Esophagus muscularis mucosa (tissue), 4 donors: ENCODE results near the gene DDX41. TPM values are rescaled to one million over a fixed set of nuclear protein-coding genes. Genes with fewer than 3 reads are reported as not detected.

Source experiments
- DNase-seq: peaks from one replicate; pipeline ENCODE4 v3.0.0-alpha.2; 2017; ENCODE audit errors: extremely low spot score
- H3K27ac ChIP-seq, 4 donors: fragments of 200-600 bp; sonication (generic); replicated peaks in 1 of 4; 1 replicate in 3 of 4; 2 replicates in 1 of 4; pipeline ENCODE4 v1.5.1; 2016 to 2019; ENCODE audit warnings: mild to moderate bottlenecking in 1 of 4
- H3K27me3 ChIP-seq, 4 donors: fragments of 200-600 bp; sonication (generic); one replicate each; pipeline versions ENCODE4 v1.5.1 to v1.6.0; 2016 to 2019
- H3K36me3 ChIP-seq, 4 donors: fragments of 200-600 bp; sonication (generic); one replicate each; pipeline ENCODE4 v1.5.1; 2016 to 2019
- H3K4me1 ChIP-seq, 4 donors: fragments of 200-600 bp; sonication (generic); one replicate each; pipeline ENCODE4 v1.5.1; 2016 to 2019
- H3K4me3 ChIP-seq, 4 donors: fragments of 200-600 bp; sonication (generic); 1 replicate in 2 of 4; 2 replicates in 2 of 4; pipeline ENCODE4 v1.5.1; 2016 to 2019; ENCODE audit warnings: mild to moderate bottlenecking in 4 of 4, moderate library complexity in 1 of 4
- H3K9me3 ChIP-seq, 4 donors: fragments of 200-600 bp; sonication (generic); 1 replicate in 3 of 4; 2 replicates in 1 of 4; pipeline ENCODE4 v1.5.1; 2016 to 2019
- EP300 ChIP-seq: sonication (generic); formaldehyde crosslinking; IDR thresholded peaks from one replicate; pipeline ENCODE4 v1.6.1; 2017; ENCODE audit warnings: antibody characterized with exemption
- POLR2A ChIP-seq: fragments of 450-650 bp; IDR thresholded peaks from one replicate; pipeline ENCODE4 v1.6.1; 2017; ENCODE audit warnings: antibody characterized with exemption, moderate library complexity, mild to moderate bottlenecking, low read depth
- POLR2AphosphoS5 ChIP-seq, 2 donors: sonication (generic); formaldehyde crosslinking; IDR thresholded peaks; one replicate each; pipeline ENCODE4 v1.6.1; 2017; ENCODE audit warnings: antibody characterized with exemption in 2 of 2
- WGBS: methylation state at CpG from one replicate; pipeline ENCODE4 v1.1.5; 2018; 5-methylcytosine and 5-hydroxymethylcytosine counted together
- intact Hi-C: fragments of 100-400 bp; cut with DNase I; formaldehyde crosslinking; loops from one replicate; pipeline ENCODE4 v1.15.1; 2023
- total RNA-seq, 4 donors: library from RNA; depleted of rRNA; stranded (reverse); fragments of >200 nt; gene quantifications; one replicate each; pipeline versions ENCODE4 v1.1.0 to v1.2.1, GENCODE V29; 2016
- TF ChIP-seq, protein P1 (sequence below), 3 experiments: fragments of 200-600 bp in 2 of 3; fragments of 450-650 bp in 1 of 3; sonication (generic) in 2 of 3; IDR thresholded peaks; one replicate each; pipeline ENCODE4 v1.5.1; 2017 to 2019; ENCODE audit warnings: antibody characterized with exemption in 3 of 3, mild to moderate bottlenecking in 2 of 3, moderate library complexity in 1 of 3

DDX41 gene
- total RNA-seq, 4 donors from 2014 or later = 58.1 to 92.1 (median 66.0) TPM

DNA sequence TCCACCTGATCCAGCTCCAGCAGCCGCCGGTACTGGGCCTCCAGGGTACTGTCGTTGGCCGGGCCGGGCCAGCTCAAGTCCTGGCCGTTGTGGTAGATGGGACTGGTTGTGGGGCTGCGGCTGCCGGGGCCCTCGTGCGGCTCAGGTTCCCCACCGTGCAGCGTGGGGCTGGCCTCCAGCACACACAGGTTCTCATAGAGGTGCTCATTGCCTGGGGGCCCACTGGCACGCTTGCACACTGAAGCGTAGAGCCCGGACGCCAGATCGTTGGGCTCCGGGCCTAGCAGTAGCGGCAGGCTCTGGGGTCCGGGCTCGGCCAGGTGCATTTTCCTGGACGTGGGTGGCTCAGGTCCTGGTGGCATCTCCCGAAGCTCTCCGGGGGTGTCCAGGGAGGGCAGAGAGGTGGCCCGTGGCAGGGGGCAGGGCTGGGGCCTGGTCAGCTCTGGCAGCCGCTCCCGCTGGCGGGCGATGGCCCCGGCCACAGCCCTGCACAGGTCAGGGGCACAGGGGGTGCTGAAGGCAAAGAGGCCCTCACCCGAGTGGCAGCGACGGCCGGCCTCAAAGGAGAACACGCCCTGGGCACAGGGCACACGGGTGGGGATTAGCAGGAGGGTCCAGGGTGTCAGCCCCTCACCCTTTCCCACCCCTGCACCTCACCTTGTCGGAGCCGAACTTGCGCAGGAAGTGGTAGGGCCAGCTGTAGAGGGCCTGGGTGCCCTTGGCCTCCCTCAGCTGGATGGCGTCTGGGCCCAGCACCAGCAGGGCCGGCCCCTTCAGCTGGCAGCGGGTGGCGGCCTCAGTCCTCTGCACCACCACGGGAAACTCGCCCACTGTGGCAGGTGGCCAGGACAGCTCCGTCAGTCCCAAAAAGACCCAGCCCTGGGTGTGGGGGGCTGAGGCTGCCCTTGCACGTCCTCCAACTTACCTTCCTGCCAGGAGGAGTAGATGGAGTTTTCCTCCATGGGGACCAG, 12.4 kb downstream of the DDX41 start:
- Histone ChIP-seq H3K27ac (no peak overlapping the region), H3K27me3 (no peaks in the 10 kb centered on the region), H3K9me3 (no peaks in the 10 kb centered on the region), H3K4me3 (no peak overlapping the region), H3K36me3 (peaks cover 0 to 11% (median 3%) of the 10 kb centered on the region in 4 donors), H3K4me1 (peaks cover 8 to 21% (median 12%) of the 10 kb centered on the region in 4 donors)
- 91% methylated on average over 16 of the region's 47 CpGs for WGBS
- intact Hi-C loops = loop anchor here (5.0 kb wide), 1 partner anchor 102 kb away; the partner anchor contains the start of gene PFN3
- DNase-seq = no peak
- TF ChIP-seq, protein P1, sequence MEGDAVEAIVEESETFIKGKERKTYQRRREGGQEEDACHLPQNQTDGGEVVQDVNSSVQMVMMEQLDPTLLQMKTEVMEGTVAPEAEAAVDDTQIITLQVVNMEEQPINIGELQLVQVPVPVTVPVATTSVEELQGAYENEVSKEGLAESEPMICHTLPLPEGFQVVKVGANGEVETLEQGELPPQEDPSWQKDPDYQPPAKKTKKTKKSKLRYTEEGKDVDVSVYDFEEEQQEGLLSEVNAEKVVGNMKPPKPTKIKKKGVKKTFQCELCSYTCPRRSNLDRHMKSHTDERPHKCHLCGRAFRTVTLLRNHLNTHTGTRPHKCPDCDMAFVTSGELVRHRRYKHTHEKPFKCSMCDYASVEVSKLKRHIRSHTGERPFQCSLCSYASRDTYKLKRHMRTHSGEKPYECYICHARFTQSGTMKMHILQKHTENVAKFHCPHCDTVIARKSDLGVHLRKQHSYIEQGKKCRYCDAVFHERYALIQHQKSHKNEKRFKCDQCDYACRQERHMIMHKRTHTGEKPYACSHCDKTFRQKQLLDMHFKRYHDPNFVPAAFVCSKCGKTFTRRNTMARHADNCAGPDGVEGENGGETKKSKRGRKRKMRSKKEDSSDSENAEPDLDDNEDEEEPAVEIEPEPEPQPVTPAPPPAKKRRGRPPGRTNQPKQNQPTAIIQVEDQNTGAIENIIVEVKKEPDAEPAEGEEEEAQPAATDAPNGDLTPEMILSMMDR (IDR thresholded peaks at IDR 0.05) = no peak
- TF ChIP-seq POLR2AphosphoS5 (IDR thresholded peaks at IDR 0.05) (no peak), EP300 (no peak)

DNA sequence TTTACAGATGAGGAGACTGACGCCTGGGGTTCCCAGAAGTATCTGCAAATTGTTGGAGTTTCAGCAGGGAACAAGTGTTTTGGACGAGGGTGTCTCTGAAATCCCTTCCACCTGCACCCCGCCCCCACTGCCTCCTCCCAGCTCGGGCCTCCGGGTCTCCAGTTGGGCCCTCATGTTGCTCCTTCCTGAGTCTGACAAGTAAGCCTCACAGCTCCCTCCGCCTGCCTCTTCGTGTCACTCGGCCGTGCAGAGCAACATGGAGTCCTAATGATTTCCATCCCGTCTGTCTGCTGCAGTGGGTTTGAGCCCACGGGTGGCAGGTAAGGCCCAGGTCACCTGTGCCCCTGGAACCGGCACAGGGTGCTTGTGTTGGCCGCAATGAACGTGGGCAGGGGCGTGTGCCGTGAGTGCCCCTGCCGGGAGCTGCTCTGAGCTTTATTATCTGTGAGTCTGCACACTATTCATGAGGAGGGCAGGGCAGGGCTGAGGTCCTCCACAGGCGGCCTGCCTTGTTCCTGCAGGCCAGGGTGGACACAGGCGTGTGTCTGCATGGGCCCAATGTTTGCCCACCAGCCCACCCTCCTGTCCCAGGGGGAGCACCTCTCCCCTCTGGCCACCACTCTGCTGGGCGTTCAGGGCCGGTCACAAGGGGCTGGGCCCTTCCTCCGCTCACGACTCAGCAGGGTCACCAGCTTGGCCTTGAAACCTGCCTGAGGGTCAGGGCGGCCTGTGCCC, 13.2 kb downstream of the DDX41 start:
- no peak for DNase-seq
- Histone ChIP-seq H3K4me3 (no peak overlapping the region), H3K27ac (no peak overlapping the region), H3K9me3 (no peaks in the 10 kb centered on the region), H3K27me3 (no peaks in the 10 kb centered on the region), H3K4me1 (peaks cover 10 to 19% (median 15%) of the 10 kb centered on the region in 4 donors), H3K36me3 (peaks cover 0 to 11% (median 3%) of the 10 kb centered on the region in 4 donors)
- intact Hi-C loops = loop anchor here (5.0 kb wide), 1 partner anchor 101 kb away; the partner anchor contains the start of gene PFN3
- TF ChIP-seq, protein P1 (IDR thresholded peaks at IDR 0.05) = no peak
- TF ChIP-seq EP300 = no peak
- TF ChIP-seq POLR2AphosphoS5 (IDR thresholded peaks at IDR 0.05) = no peak
- TF ChIP-seq POLR2A = no peak
- 84% methylated on average over 14 of the region's 24 CpGs for WGBS

DNA sequence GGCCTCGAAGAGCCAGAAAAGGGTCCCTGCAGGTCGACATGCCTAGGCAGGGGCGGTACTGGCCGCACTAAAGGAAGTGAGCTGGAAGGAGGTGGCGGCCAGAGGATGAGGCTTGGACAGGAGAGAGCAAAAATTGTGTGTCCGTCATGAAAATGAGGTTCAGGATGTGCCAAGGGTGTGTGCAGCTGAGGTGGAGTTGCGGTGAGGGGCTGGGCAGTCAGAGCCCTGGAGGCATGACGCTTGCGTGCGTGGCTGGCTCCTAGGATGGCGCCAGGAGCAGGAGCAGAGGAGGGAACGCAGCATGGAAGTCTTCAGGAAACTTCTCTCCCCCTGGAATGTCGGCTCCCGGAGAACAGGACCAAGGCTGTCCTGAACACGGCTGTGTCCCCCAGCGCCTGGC, 13.9 kb downstream of the DDX41 start:
- H3K36me3 ChIP-seq = peaks cover 0 to 11% (median 3%) of the 10 kb centered on the region in 4 donors
- TF ChIP-seq POLR2AphosphoS5 (IDR thresholded peaks at IDR 0.05) (no peak), EP300 (no peak), POLR2A (no peak)
- TF ChIP-seq, protein P1 (IDR thresholded peaks at IDR 0.05) = no peak
- no peak for DNase-seq
- WGBS = 80% methylated on average over 16 of the region's 16 CpGs
- H3K9me3 ChIP-seq = no peaks in the 10 kb centered on the region
- H3K4me1 ChIP-seq = peaks cover 16 to 26% (median 22%) of the 10 kb centered on the region in 4 donors
- no peak overlapping the region for H3K27ac ChIP-seq
- no peaks in the 10 kb centered on the region for H3K27me3 ChIP-seq
- no peak overlapping the region for H3K4me3 ChIP-seq
- intact Hi-C loops = loop anchor here (5.0 kb wide), 1 partner anchor 101 kb away; the partner anchor contains the start of gene PFN3

- no peak for TF ChIP-seq POLR2A
- no peak for TF ChIP-seq POLR2AphosphoS5 (IDR thresholded peaks at IDR 0.05)
- TF ChIP-seq EP300 = no peak
- TF ChIP-seq, protein P1 (IDR thresholded peaks at IDR 0.05) = no peak
- intact Hi-C loops = loop anchor here (2.0 to 5.0 kb wide), 3 partner anchors 47 to 100 kb away; partner anchors contain the start of genes GRK6 and PFN3
- Histone ChIP-seq H3K4me3 (no peak overlapping the region), H3K9me3 (no peaks in the 10 kb centered on the region), H3K27me3 (no peaks in the 10 kb centered on the region), H3K4me1 (peaks cover 18 to 28% (median 24%) of the 10 kb centered on the region in 4 donors), H3K36me3 (peaks cover 0 to 11% (median 3%) of the 10 kb centered on the region in 4 donors), H3K27ac (no peak overlapping the region)
- WGBS = 64% methylated on average over 9 of the region's 9 CpGs
- no peak for DNase-seq
These were observed 14.7 kb downstream of the DDX41 start for GRCh38 chr5:177501874-177502678.
